GM12878 (cell line): ENCODE results near the gene SAMD1. TPM values are rescaled to one million over a fixed set of nuclear protein-coding genes. Genes with fewer than 3 reads are reported as not detected.

ENCODE experiments used
- BHLHE40 ChIP-seq, 2 experiments: fragments of 450-650 bp in 1 of 2; IDR thresholded peaks; 2 replicates each; pipeline ENCODE4 v1.6.1; 2011 to 2017; ENCODE audit warnings: low read depth in 2 of 2, borderline replicate concordance in 1 of 2, improper control_type of control experiment in 1 of 2, low read length in 1 of 2, mild to moderate bottlenecking in 1 of 2
- BRCA1 ChIP-seq: IDR thresholded peaks from 2 replicates; pipeline ENCODE4 v1.6.1; 2011; ENCODE audit warnings: low read depth, low read length, improper control_type of control experiment
- FOXK2 ChIP-seq: fragments of 450-650 bp; IDR thresholded peaks from 2 replicates; pipeline ENCODE4 v1.6.1; 2017; ENCODE audit warnings: mild to moderate bottlenecking, moderate library complexity
- FOXM1 ChIP-seq: IDR thresholded peaks from 2 replicates; pipeline ENCODE4 v1.6.1; 2012; ENCODE audit warnings: low read depth, mild to moderate bottlenecking, inconsistent platforms, low read length, moderate library complexity
- GATAD2B ChIP-seq: fragments of 450-650 bp; conservative IDR thresholded peaks from 2 replicates; pipeline ENCODE4 v1.6.1; 2017; ENCODE audit warnings: low read depth, mild to moderate bottlenecking, moderate library complexity
- HDGF ChIP-seq: fragments of 450-650 bp; IDR thresholded peaks from 2 replicates; pipeline ENCODE4 v1.6.1; 2016; ENCODE audit warnings: antibody characterized with exemption
- IKZF1 ChIP-seq: fragments of 450-650 bp; conservative IDR thresholded peaks from 2 replicates; pipeline ENCODE4 v1.6.1; 2017; ENCODE audit warnings: antibody characterized with exemption, mild to moderate bottlenecking
- NFXL1 ChIP-seq: fragments of 450-650 bp; IDR thresholded peaks from 2 replicates; pipeline ENCODE4 v1.6.1; 2017; ENCODE audit warnings: antibody characterized with exemption, mild to moderate bottlenecking, borderline replicate concordance
- POLR2AphosphoS2 ChIP-seq: IDR thresholded peaks from 2 replicates; pipeline ENCODE4 v1.6.1; 2011; ENCODE audit warnings: low read depth, mild to moderate bottlenecking, low read length, improper control_type of control experiment, moderate library complexity
- POU2F2 ChIP-seq: IDR thresholded peaks from 3 replicates; pipeline ENCODE4 v1.6.1; 2011; ENCODE audit warnings: low read depth, mild to moderate bottlenecking, low read length, borderline replicate concordance
- RFX5 ChIP-seq: IDR thresholded peaks from 2 replicates; pipeline ENCODE4 v1.6.1; 2011; ENCODE audit warnings: low read depth, low read length, improper control_type of control experiment
- RUNX3 ChIP-seq: IDR thresholded peaks from 2 replicates; pipeline ENCODE4 v1.6.1; 2012; ENCODE audit warnings: low read length, inconsistent platforms
- SMAD1 ChIP-seq: fragments of 450-650 bp; IDR thresholded peaks from 2 replicates; pipeline ENCODE4 v1.6.1; 2018; ENCODE audit warnings: mild to moderate bottlenecking, low read depth; ENCODE audit not compliant: partially characterized antibody
- STAT3 ChIP-seq: IDR thresholded peaks from 2 replicates; pipeline ENCODE4 v1.6.1; 2011; ENCODE audit warnings: low read depth, low read length, improper control_type of control experiment
- TBL1XR1 ChIP-seq: IDR thresholded peaks from 2 replicates; pipeline ENCODE4 v1.6.1; 2012; ENCODE audit warnings: low read depth, low read length, improper control_type of control experiment
- USF1 ChIP-seq: IDR thresholded peaks from 2 replicates; pipeline ENCODE4 v1.6.1; 2011; ENCODE audit warnings: borderline replicate concordance, low read depth, mild to moderate bottlenecking, moderate library complexity, mixed read lengths, low read length; ENCODE audit not compliant: insufficient read depth; ENCODE audit errors: extremely low read length
- WRNIP1 ChIP-seq: IDR thresholded peaks from 2 replicates; pipeline ENCODE4 v1.6.1; 2011; ENCODE audit warnings: low read depth, low read length, improper control_type of control experiment, borderline replicate concordance
- YY1 ChIP-seq: IDR thresholded peaks from 2 replicates; pipeline ENCODE4 v1.6.1; 2011; ENCODE audit warnings: low read depth, mild to moderate bottlenecking, low read length
- ZNF217 ChIP-seq: fragments of 450-650 bp; IDR thresholded peaks from 2 replicates; pipeline ENCODE4 v1.6.1; 2017; ENCODE audit warnings: antibody characterized with exemption, mild to moderate bottlenecking
- ZNF384 ChIP-seq: IDR thresholded peaks from 2 replicates; pipeline ENCODE4 v1.6.1; 2012; ENCODE audit warnings: low read depth, mild to moderate bottlenecking, low read length, improper control_type of control experiment, borderline replicate concordance
- ZNF592 ChIP-seq: fragments of 450-650 bp; IDR thresholded peaks from 2 replicates; pipeline ENCODE4 v1.6.1; 2017; ENCODE audit warnings: mild to moderate bottlenecking, moderate library complexity
- ZNF687 ChIP-seq: fragments of 450-650 bp; IDR thresholded peaks from 2 replicates; pipeline ENCODE4 v1.6.1; 2017; ENCODE audit warnings: mild to moderate bottlenecking, moderate library complexity
- polyA plus RNA-seq, 11 experiments: library from polyadenylated mRNA; depleted of rRNA in 4 of 11; unstranded in 6 of 11; stranded (reverse) in 5 of 11; fragments of >200 nt; fragmentation: Nextera tagmentation in 4 of 11; fragmentation: Illumina TruSeq in 1 of 11; extraction: Ambion mirVana in 4 of 11; extraction: Trizol in 1 of 11; gene quantifications; 1 replicate in 1 of 11; 2 replicates in 10 of 11; pipeline versions ENCODE4 v1.2.1 to v1.2.3, GENCODE V29; 2011 to 2016; ENCODE audit warnings: inconsistent platforms in 2 of 11, missing spikeins in 2 of 11, low read depth in 1 of 11
- total RNA-seq, 4 experiments: library from RNA; depleted of rRNA in 3 of 4; stranded (reverse); fragments of >200 nt in 3 of 4; fragmentation: Illumina TruSeq in 1 of 4; extraction: Trizol in 1 of 4; gene quantifications; 2 replicates each; pipeline versions ENCODE4 v1.2.1 to v1.2.3, GENCODE V29; 2013 to 2021

The SAMD1 gene
- total and polyA plus RNA-seq, 10 of the 15 experiments (the other 5 are each of a cell fraction or from before 2014, with no cell fraction given): 3.0 to 71.7 (median 19.3) TPM

GRCh38 chr19:14091081-14091812, 696 bp upstream of the SAMD1 start (continued):
- TF ChIP-seq STAT3: no peak
- no peak for TF ChIP-seq USF1
- TF ChIP-seq FOXK2: no peak
- TF ChIP-seq RUNX3: peak; percentile 14; the same call in 1 of the 2 replicates
- peak; percentile 99 for TF ChIP-seq GATAD2B
- TF ChIP-seq FOXM1: peak; percentile 56; the same call in 1 of the 2 replicates
- TF ChIP-seq POU2F2: peak; percentile 24; the same call in 1 of the 3 replicates
- peak; percentile 14 to 66; a peak in 2 of 4 replicates for TF ChIP-seq BHLHE40 (IDR thresholded peaks at IDR 0.05; ENCODE audit: borderline replicate concordance in 1 of 2, low read depth in 2 of 2, low read length in 1 of 2)
- TF ChIP-seq ZNF687: peak; percentile 71
- no peak for TF ChIP-seq WRNIP1
- no peak; the same call in 1 of the 2 replicates for TF ChIP-seq POLR2AphosphoS2
- peak; percentile 90 for TF ChIP-seq IKZF1
- no peak for TF ChIP-seq HDGF
- TF ChIP-seq ZNF592: no peak
- TF ChIP-seq TBL1XR1: no peak
- peak; percentile 78 for TF ChIP-seq ZNF217
- TF ChIP-seq RFX5: no peak
- TF ChIP-seq BRCA1: no peak
- peak; percentile 99 for TF ChIP-seq ZNF384
- peak; percentile 25 for TF ChIP-seq YY1
- TF ChIP-seq SMAD1: peak; percentile 28
- TF ChIP-seq NFXL1: 0 out of 2 replicates have a peak, but pooled peaks have one; percentile 37
